K562 (cell line): Measurements from ENCODE around the gene BBC3. TPM values are rescaled to one million over a fixed set of nuclear protein-coding genes. Genes with fewer than 3 reads are reported as not detected.

ENCODE experiments used
- ESRRB ChIP-seq: fragments of 250-450 bp; sonication (Bioruptor Pico); IDR thresholded peaks from 2 replicates; pipeline ENCODE4 v1.5.0; 2020; ENCODE audit warnings: mild to moderate bottlenecking, moderate library complexity, borderline replicate concordance
- MGA ChIP-seq: fragments of 450-650 bp; IDR thresholded peaks from 2 replicates; pipeline ENCODE4 v1.6.1; 2016; ENCODE audit warnings: mild to moderate bottlenecking, moderate library complexity
- TSC22D4 ChIP-seq: fragments of 450-650 bp; IDR thresholded peaks from 2 replicates; pipeline ENCODE4 v1.6.1; 2016; ENCODE audit warnings: missing genetic modification characterization, missing biosample characterization, control low read depth
- ZBTB33 ChIP-seq: sonication (generic); formaldehyde crosslinking; IDR thresholded peaks from 2 replicates; pipeline ENCODE4 v1.8.1; 2023; ENCODE audit warnings: mild to moderate bottlenecking, missing genetic modification reagents
- ZNF740 ChIP-seq, 3 experiments: fragments of 200-800 bp in 1 of 3; sonication (Bioruptor generic) in 1 of 3; sonication (generic) in 1 of 3; formaldehyde crosslinking in 1 of 3; IDR thresholded peaks; 2 replicates each; pipeline versions ENCODE4 v1.6.1 to v1.8.0; 2016 to 2022; ENCODE audit warnings: mild to moderate bottlenecking in 2 of 3, missing compliant biosample characterization in 2 of 3, missing genetic modification characterization in 2 of 3, missing genetic modification reagents in 1 of 3
- ZNF77 ChIP-seq: fragments of 250-450 bp; sonication (Bioruptor Pico); IDR thresholded peaks from 2 replicates; pipeline ENCODE4 v1.5.0; 2020
- polyA plus RNA-seq, 8 experiments: library from polyadenylated mRNA; depleted of rRNA in 4 of 8; stranded (reverse) in 5 of 8; unstranded in 3 of 8; fragments of >200 nt; fragmentation: Nextera tagmentation in 2 of 8; fragmentation: Illumina TruSeq in 1 of 8; extraction: Ambion mirVana in 2 of 8; extraction: Trizol in 1 of 8; gene quantifications; 2 replicates each; pipeline versions ENCODE4 v1.2.1 to v1.2.3, GENCODE V29; 2011 to 2014; ENCODE audit warnings: inconsistent platforms in 1 of 8, missing spikeins in 1 of 8
- total RNA-seq, 7 experiments: library from RNA; depleted of rRNA in 6 of 7; stranded (reverse); fragments of >200 nt in 6 of 7; fragmentation: Illumina TruSeq in 2 of 7; extraction: Trizol in 2 of 7; gene quantifications; 2 replicates each; pipeline versions ENCODE4 v1.2.1 to v1.2.3, GENCODE V29; 2011 to 2021; ENCODE audit warnings: low replicate concordance in 1 of 7

BBC3 gene
- total and polyA plus RNA-seq, 9 of the 15 experiments (the other 6 are each of a cell fraction or from before 2014, with no cell fraction given) = 0.15 to 30.7 (median 4.8) TPM

- TF ChIP-seq ZNF77 (no peak), TSC22D4 (tag) (no peak), ZNF740 (CRISPR knock-in tag; IDR thresholded peaks at IDR 0.05) (no peak), ZNF740 (tag; IDR thresholded peaks at IDR 0.05) (no peak), MGA (no peak), ESRRB (CRISPR knock-in tag) (no peak), ZBTB33 (peak; percentile 46; the same call in 1 of the 2 replicates)
Observed at GRCh38 chr19:47264629-47265028, 33.6 kb upstream of the BBC3 start (continued).
